HepG2 (cell line): Measurements from ENCODE around the gene COX5B. TPM values are rescaled to one million over a fixed set of nuclear protein-coding genes. Genes with fewer than 3 reads are reported as not detected.

ENCODE experiments used
- ADNP ChIP-seq: sonication (generic); formaldehyde crosslinking; IDR thresholded peaks from 2 replicates; pipeline ENCODE4 v1.4.0; 2020; ENCODE audit warnings: missing genetic modification reagents
- BATF2 ChIP-seq: sonication (generic); formaldehyde crosslinking; IDR thresholded peaks from 2 replicates; pipeline ENCODE4 v1.8.0; 2022; ENCODE audit warnings: mild to moderate bottlenecking, missing genetic modification reagents, moderate library complexity
- CCDC6 ChIP-seq: sonication (generic); formaldehyde crosslinking; IDR thresholded peaks from 2 replicates; pipeline ENCODE4 v1.8.1; 2022; ENCODE audit warnings: mild to moderate bottlenecking, missing genetic modification reagents, moderate library complexity
- FOXC1 ChIP-seq: sonication (generic); formaldehyde crosslinking; IDR thresholded peaks from 2 replicates; pipeline ENCODE4 v1.8.0; 2022; ENCODE audit warnings: mild to moderate bottlenecking, missing genetic modification reagents, borderline replicate concordance
- MXD4 ChIP-seq: IDR thresholded peaks from 2 replicates; pipeline ENCODE4 v1.6.1; 2016; ENCODE audit warnings: mild to moderate bottlenecking, missing biosample characterization, missing genetic modification reagents
- PHB2 ChIP-seq: fragments of 450-650 bp; IDR thresholded peaks from 2 replicates; pipeline ENCODE4 v1.6.1; 2018; ENCODE audit not compliant: partially characterized antibody
- POLR2A ChIP-seq, 2 experiments: IDR thresholded peaks; 2 replicates each; pipeline ENCODE4 v1.6.1; 2011; ENCODE audit warnings: low read depth in 2 of 2, low read length in 2 of 2, mild to moderate bottlenecking in 1 of 2, moderate library complexity in 1 of 2; ENCODE audit not compliant: insufficient read depth in 1 of 2
- TFDP2 ChIP-seq: sonication (generic); formaldehyde crosslinking; IDR thresholded peaks from 2 replicates; pipeline ENCODE4 v1.4.0; 2020; ENCODE audit warnings: missing genetic modification reagents
- U2AF2 ChIP-seq: fragments of 200-400 bp; formaldehyde crosslinking; IDR thresholded peaks from 2 replicates; pipeline ENCODE4 v1.6.1; 2017; ENCODE audit warnings: low read depth, mild to moderate bottlenecking, low read length
- ZBTB1 ChIP-seq: sonication (generic); formaldehyde crosslinking; IDR thresholded peaks from 2 replicates; pipeline ENCODE4 v1.4.0; 2020; ENCODE audit warnings: missing genetic modification reagents, borderline replicate concordance
- ZFP62 ChIP-seq: sonication (generic); formaldehyde crosslinking; IDR thresholded peaks from 2 replicates; pipeline ENCODE4 v1.4.0; 2020; ENCODE audit warnings: missing genetic modification reagents
- ZMAT3 ChIP-seq: sonication (generic); formaldehyde crosslinking; conservative IDR thresholded peaks from 2 replicates; pipeline ENCODE4 v1.7.0; 2021; ENCODE audit warnings: missing genetic modification reagents
- ZNF451 ChIP-seq: sonication (generic); formaldehyde crosslinking; IDR thresholded peaks from 2 replicates; pipeline ENCODE4 v1.5.0; 2020; ENCODE audit warnings: mild to moderate bottlenecking, missing genetic modification reagents
- ZNF709 ChIP-seq: sonication (generic); formaldehyde crosslinking; IDR thresholded peaks from 2 replicates; pipeline ENCODE4 v1.5.0; 2020; ENCODE audit warnings: mild to moderate bottlenecking, missing genetic modification reagents
- ZNF768 ChIP-seq: sonication (generic); formaldehyde crosslinking; IDR thresholded peaks from 2 replicates; pipeline ENCODE4 v1.4.0; 2020; ENCODE audit warnings: missing genetic modification reagents
- ZSCAN9 ChIP-seq: IDR thresholded peaks from 2 replicates; pipeline ENCODE4 v1.6.1; 2016; ENCODE audit warnings: borderline replicate concordance
- polyA plus RNA-seq, 8 experiments: library from polyadenylated mRNA; depleted of rRNA in 3 of 8; stranded (reverse) in 7 of 8; unstranded in 1 of 8; fragments of >200 nt; fragmentation: Illumina TruSeq in 4 of 8; extraction: Trizol in 4 of 8; gene quantifications; 2 replicates each; pipeline versions ENCODE4 v1.2.1 to v1.2.3, GENCODE V29; 2011 to 2016; ENCODE audit warnings: low read depth in 4 of 8, missing spikeins in 1 of 8, mixed read lengths in 1 of 8; ENCODE audit not compliant: insufficient read depth in 1 of 8
- total RNA-seq, 5 experiments: library from RNA; depleted of rRNA; stranded (reverse); fragments of >200 nt; fragmentation: Illumina TruSeq; extraction: Trizol; gene quantifications; 2 replicates each; pipeline ENCODE4 v1.2.3, GENCODE V29; 2016; ENCODE audit warnings: low read depth in 1 of 5
- TF ChIP-seq, protein P1 (sequence below): sonication (generic); formaldehyde crosslinking; IDR thresholded peaks from 2 replicates; pipeline ENCODE4 v1.4.0; 2020; ENCODE audit warnings: missing genetic modification reagents
- TF ChIP-seq, protein P2 (sequence below): sonication (generic); formaldehyde crosslinking; IDR thresholded peaks from 2 replicates; pipeline ENCODE4 v1.4.0; 2020; ENCODE audit warnings: missing genetic modification reagents, borderline replicate concordance

Gene COX5B
- total and polyA plus RNA-seq, 2 of the 13 experiments (the other 11 are each of a cell fraction or from before 2014, with no cell fraction given): 453 to 536 TPM

DNA sequence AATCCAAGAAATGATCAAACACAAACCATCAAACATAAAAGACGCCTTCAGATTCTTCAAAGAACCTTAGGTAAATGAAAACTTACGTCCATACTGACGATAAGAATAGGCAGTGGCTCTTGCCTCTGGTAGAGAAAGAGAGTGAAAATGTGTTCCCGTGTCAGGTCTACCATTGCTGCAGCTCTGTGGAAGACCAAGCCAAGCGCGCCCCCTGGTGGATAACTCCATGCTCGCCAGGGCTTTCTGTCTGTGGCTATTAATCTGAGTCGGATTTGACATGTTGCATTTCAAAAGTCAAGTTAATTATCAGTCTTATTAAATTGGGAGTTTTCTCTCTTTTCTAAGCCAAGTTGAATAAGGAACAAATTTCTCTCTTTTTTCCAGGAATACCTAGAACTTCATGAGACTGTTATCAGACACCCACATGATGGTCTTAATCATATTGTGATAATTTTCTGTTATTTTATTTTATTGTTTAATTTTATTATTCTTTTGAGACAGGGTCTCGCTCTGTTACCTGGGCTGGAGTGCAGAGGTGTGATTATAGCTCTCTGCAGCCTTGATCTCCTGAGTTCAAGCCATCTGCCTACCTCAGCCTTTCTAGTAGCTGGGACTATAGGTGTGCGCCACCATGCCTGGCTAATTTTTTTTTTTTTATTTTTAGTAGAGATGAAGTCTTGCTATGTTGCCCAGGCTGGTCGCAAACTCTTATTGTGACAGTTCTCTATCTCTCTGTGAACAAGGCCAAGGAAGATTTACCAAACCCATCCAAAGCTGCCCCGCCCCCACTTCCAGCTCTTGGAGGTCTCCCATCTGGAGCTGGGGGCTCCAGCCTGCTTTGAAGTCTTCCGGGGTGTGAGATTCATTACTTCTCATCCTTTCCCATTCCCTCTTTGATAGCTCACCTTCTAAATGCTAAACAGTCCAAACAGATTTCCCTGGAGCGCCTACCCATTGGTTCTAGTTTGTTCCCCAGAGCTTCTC, 51.7 kb downstream of the COX5B start (continued):
- TF ChIP-seq ZSCAN9 (CRISPR knock-in tag): no peak
- no peak for TF ChIP-seq CCDC6 (CRISPR knock-in tag)
- TF ChIP-seq, protein P1, sequence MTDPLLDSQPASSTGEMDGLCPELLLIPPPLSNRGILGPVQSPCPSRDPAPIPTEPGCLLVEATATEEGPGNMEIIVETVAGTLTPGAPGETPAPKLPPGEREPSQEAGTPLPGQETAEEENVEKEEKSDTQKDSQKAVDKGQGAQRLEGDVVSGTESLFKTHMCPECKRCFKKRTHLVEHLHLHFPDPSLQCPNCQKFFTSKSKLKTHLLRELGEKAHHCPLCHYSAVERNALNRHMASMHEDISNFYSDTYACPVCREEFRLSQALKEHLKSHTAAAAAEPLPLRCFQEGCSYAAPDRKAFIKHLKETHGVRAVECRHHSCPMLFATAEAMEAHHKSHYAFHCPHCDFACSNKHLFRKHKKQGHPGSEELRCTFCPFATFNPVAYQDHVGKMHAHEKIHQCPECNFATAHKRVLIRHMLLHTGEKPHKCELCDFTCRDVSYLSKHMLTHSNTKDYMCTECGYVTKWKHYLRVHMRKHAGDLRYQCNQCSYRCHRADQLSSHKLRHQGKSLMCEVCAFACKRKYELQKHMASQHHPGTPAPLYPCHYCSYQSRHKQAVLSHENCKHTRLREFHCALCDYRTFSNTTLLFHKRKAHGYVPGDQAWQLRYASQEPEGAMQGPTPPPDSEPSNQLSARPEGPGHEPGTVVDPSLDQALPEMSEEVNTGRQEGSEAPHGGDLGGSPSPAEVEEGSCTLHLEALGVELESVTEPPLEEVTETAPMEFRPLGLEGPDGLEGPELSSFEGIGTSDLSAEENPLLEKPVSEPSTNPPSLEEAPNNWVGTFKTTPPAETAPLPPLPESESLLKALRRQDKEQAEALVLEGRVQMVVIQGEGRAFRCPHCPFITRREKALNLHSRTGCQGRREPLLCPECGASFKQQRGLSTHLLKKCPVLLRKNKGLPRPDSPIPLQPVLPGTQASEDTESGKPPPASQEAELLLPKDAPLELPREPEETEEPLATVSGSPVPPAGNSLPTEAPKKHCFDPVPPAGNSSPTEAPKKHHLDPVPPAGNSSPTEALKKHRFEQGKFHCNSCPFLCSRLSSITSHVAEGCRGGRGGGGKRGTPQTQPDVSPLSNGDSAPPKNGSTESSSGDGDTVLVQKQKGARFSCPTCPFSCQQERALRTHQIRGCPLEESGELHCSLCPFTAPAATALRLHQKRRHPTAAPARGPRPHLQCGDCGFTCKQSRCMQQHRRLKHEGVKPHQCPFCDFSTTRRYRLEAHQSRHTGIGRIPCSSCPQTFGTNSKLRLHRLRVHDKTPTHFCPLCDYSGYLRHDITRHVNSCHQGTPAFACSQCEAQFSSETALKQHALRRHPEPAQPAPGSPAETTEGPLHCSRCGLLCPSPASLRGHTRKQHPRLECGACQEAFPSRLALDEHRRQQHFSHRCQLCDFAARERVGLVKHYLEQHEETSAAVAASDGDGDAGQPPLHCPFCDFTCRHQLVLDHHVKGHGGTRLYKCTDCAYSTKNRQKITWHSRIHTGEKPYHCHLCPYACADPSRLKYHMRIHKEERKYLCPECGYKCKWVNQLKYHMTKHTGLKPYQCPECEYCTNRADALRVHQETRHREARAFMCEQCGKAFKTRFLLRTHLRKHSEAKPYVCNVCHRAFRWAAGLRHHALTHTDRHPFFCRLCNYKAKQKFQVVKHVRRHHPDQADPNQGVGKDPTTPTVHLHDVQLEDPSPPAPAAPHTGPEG (CRISPR knock-in tag): no peak
- no peak for TF ChIP-seq FOXC1
- 0 out of 2 replicates have a peak, but pooled peaks have one; percentile 44 for TF ChIP-seq MXD4 (CRISPR knock-in tag)
- TF ChIP-seq ZNF451 (CRISPR knock-in tag): no peak
- no peak for TF ChIP-seq TFDP2
- no peak for TF ChIP-seq ZNF709 (CRISPR knock-in tag)
- TF ChIP-seq ZFP62 (CRISPR knock-in tag): no peak
- no peak for TF ChIP-seq POLR2A (IDR thresholded peaks at IDR 0.05; ENCODE audit: insufficient read depth in 1 of 2, low read depth in 2 of 2, low read length in 2 of 2)
- TF ChIP-seq PHB2: no peak
- TF ChIP-seq BATF2 (CRISPR knock-in tag): no peak
- TF ChIP-seq U2AF2: no peak
- 0 out of 2 replicates have a peak, but pooled peaks have one; percentile 29 for TF ChIP-seq ZMAT3 (CRISPR knock-in tag)
- TF ChIP-seq, protein P2, sequence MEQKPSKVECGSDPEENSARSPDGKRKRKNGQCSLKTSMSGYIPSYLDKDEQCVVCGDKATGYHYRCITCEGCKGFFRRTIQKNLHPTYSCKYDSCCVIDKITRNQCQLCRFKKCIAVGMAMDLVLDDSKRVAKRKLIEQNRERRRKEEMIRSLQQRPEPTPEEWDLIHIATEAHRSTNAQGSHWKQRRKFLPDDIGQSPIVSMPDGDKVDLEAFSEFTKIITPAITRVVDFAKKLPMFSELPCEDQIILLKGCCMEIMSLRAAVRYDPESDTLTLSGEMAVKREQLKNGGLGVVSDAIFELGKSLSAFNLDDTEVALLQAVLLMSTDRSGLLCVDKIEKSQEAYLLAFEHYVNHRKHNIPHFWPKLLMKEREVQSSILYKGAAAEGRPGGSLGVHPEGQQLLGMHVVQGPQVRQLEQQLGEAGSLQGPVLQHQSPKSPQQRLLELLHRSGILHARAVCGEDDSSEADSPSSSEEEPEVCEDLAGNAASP (CRISPR knock-in tag): 0 out of 2 replicates have a peak, but pooled peaks have one; percentile 55
- TF ChIP-seq ZNF768 (CRISPR knock-in tag): no peak
- TF ChIP-seq ZBTB1: no peak
- no peak for TF ChIP-seq ADNP (CRISPR knock-in tag)
